ENCODE results near the gene RFK.
"Not testable (repeated sequence)": the region's sequence is repeated elsewhere in the genome, so short reads cannot be mapped to it uniquely, and the experiment has no call there.

Gene RFK

DNA sequence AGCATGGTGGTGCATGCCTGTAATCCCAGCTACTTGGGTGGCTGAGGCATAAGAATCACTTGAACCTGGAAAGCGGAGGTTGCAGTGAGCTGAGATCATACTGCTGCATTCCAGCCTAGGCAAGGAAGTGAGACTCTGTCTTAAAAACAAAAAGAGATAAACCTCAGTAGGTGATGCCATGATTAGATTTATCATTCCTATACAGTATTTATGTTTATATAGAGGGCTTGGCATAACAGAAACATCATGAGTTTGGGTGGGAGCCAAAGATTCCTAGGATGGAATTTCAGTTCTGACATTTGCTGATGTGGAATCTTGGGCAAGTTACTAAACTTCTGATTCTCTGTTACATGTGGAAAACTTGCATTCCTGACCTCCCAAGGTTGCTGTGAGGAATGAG, 22.3 kb downstream of the RFK start:
- no peak overlapping the region for H3K4me3 ChIP-seq
- DNase-seq (ENCODE audit: low spot score), result no peak
- H3K27ac ChIP-seq, result peak overlapping the region in 1 of 2 donors; percentile 6
- TF ChIP-seq CTCF (IDR thresholded peaks at IDR 0.05), result no peak

GRCh38 chr9:76370396-76371023, 23.7 kb downstream of the RFK start:
- DNase-seq (ENCODE audit: low spot score), result no peak
- Histone ChIP-seq H3K27ac (no peak overlapping the region), H3K4me3 (no peak overlapping the region)
- no peak for TF ChIP-seq CTCF (IDR thresholded peaks at IDR 0.05)

- DNase-seq (ENCODE audit: low spot score), result no peak
- Histone ChIP-seq H3K4me3 (no peak overlapping the region), H3K27ac (no peak overlapping the region)
- no peak for TF ChIP-seq CTCF (IDR thresholded peaks at IDR 0.05)
These were observed 24.6 kb downstream of the RFK start for GRCh38 chr9:76369583-76369982.

GRCh38 chr9:76366275-76366674, 28.0 kb downstream of the RFK start:
- H3K4me3 ChIP-seq, result no peak overlapping the region
- no peak for TF ChIP-seq CTCF (IDR thresholded peaks at IDR 0.05)

DNA sequence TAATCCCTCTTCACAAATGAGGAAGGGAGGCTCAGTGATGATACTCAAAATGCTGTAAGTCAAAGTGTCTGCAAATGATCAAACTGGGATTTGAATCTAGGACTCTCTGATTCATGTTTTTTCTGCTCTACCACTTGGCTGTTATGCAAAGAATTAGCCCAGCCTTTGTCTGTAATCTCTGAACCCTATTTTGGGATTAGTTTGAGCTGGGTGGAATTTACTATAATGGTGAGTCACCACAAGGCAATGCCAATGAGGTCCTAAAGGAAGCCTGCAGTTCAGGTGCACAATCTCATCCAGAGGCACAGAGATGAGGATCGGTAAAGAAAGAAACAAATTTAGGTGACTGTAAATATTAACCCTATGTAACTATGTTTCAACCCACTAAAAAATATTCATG, 29.2 kb downstream of the RFK start:
- Histone ChIP-seq H3K27ac (no peak overlapping the region), H3K4me3 (no peak overlapping the region)
- TF ChIP-seq CTCF (IDR thresholded peaks at IDR 0.05), result no peak
- no peak for DNase-seq (ENCODE audit: low spot score)

More at GRCh38 chr9:76366275-76366674, 28.0 kb downstream of the RFK start:
- no peak for DNase-seq (ENCODE audit: low spot score)
- no peak overlapping the region for H3K27ac ChIP-seq

GRCh38 chr9:76363032-76363395, 31.2 kb downstream of the RFK start:
- DNase-seq (ENCODE audit: low spot score), result no peak
- no peak for TF ChIP-seq CTCF (IDR thresholded peaks at IDR 0.05)
- H3K4me3 ChIP-seq, result no peak overlapping the region
- no peak overlapping the region for H3K27ac ChIP-seq

DNA sequence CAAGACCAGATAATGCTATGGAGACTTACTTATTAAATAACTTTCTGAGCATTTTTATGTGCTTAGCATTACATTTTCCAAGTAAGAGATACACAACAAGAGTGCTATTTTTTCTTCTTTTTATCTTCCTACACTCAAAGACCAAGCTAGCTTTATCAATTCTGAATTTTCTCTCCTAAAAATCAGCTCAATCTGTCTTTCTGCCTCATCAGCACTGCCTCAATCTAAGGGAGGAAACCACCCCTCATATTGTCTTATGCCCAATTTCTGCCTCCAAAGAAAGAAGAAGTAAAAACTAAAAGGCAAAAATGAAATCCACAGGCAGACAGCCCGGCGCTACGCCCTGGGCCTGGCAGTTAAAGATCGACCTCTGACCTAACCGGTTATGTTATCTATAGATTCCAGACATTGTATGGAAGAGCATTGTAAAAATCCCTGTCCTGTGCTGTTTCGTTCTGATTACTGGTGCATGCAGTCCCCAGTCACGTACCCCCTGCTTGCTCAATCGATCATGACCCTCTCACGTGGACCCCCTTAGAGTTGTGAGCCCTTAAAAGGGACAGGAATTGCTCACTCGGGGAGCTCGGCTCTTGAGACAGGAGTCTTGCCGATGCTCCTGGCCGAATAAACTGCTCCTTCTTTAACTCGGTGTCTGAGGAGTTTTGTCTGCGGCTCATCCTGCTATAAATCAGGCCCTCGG, 31.7 kb downstream of the RFK start:
- not testable (repeated sequence) for H3K4me3 ChIP-seq; DNase-seq (ENCODE audit: low spot score); H3K27ac ChIP-seq
